KG1 (cell line): ENCODE measurements around the gene IGLON5.

Experiments
- DNase-seq: peaks from one replicate; lab custom pipeline; 2025; lab: John Stamatoyannopoulos, UW

IGLON5 gene

GRCh38 chr19:51364200-51365106 is 53.0 kb downstream of the IGLON5 start:
- DNase-seq: no peak

DNA sequence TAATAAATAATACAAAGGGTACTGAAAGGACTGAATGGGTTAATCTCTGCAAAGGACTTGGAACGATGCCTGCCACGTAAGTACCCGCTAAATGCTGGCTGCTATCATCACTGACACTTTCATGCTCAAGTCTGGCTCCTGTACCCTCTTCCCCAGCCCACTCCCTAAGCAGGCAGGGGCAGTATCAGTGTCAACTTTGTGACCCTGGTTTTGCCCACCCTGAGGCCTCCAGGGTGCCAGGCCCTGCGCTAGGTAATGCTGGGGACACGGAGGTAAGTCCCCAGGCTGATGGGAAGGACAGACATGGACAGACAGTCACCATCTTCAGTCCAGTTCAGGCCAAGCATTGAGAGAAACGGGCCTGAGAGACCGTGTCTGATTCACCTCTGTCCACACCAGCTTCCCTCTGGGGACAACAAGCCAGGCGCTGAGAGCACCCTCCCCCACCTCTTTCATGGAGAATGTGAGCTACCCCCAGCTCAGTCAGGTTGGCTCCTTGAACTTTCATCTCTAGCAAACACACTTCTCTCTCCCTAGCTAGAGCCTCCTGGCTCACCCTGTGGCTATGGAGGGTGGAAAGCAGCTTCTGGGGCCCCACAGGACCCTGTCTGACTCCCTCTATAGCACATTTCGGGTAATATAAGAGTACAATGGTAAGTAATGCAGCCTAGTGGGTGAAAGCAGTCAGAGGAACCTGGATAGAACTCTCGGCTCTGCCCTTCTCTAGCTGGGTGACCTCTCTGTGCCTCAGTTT is 53.9 kb downstream of the IGLON5 start:
- peak; percentile 34 for DNase-seq

DNA sequence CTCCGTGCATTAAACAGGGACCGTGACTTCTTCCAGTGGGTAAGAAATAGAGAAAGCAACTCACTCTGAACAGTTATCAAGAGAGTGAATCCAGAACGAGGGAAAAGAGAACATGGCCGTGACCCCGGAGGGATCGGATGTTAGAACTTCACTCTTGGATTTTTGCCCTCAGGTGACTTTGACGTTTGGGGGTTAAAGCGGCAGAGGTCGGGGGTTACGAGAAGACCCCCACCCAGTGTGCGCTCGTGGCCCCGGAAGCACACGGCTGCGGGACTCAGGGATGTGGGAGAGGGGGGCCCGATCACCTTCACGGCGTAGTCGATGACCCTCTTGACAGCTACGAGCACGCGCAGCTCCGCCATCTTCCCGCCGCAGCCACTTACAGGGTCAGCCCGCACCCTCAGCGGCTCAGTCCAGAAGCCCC is 54.5 kb downstream of the IGLON5 start, which contains the start of gene ETFB:
TSS of gene ETFB (minus strand) at position 424 of the 424 bp plus-strand sequence. CDS start at position 362, 62 bp downstream.
- no peak for DNase-seq

- DNase-seq: peak; percentile 94
These were observed 55.2 kb downstream of the IGLON5 start for GRCh38 chr19:51366389-51367254.

DNA sequence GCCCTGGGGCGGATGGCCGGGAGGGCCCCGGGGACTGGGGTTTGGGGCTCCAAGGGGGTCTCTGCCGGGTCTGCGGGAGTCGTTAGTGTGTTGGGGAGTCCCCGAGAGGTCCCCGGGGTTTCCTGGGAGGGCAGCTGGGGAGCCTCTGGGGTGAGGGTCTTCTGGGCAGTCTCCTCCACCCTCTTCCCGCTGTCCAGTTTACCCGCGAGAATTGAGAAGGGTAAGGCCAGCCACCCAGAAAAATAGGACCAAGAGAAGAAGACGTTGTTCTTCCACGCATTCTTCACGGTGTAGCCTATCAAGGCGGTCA is 55.8 kb downstream of the IGLON5 start:
- DNase-seq: no peak

GRCh38 chr19:51367565-51368365 is 56.3 kb downstream of the IGLON5 start:
- DNase-seq: peak; percentile 97

- DNase-seq: peak; percentile 59
These were observed 57.2 kb downstream of the IGLON5 start, which contains the start of gene CLDND2 for GRCh38 chr19:51368366-51369282. TSS of gene CLDND2 (minus strand) at chr19:51369003. CDS start at chr19:51368577, 426 bp downstream.

- DNase-seq: no peak
These were observed 58.8 kb downstream of the IGLON5 start for GRCh38 chr19:51370230-51370629.

DNA sequence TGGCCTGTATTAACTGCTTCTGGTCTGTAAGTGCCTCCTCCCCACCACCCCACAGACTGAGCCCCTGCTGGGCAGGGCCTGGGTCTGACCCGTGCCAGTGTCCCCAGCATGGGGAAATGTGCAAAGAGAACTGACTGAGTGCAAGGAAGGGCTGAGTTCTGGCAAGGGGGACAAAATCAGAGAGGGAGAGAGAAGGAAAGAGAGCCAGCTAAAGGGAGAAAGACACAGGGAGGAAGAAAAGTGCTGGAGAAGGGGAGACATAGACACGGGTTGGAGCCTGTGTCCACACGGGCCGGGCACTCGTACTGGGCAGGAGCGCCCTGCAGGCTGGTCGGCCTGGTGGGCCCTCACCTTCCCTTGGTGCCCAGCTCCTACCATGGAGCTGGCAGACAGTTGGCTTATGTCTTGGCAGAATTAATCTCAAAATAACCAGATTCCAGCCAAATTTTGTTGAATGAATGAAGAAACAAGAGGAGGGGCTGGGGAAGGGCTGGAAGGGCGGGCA is 59.8 kb downstream of the IGLON5 start:
- DNase-seq: no peak

- no peak for DNase-seq
These were observed 60.7 kb downstream of the IGLON5 start for GRCh38 chr19:51372021-51372648.

GRCh38 chr19:51372649-51373504 is 61.4 kb downstream of the IGLON5 start, which contains the start of gene NKG7:
TSS of gene NKG7 (minus strand) at chr19:51372654. CDS start at chr19:51372535, 119 bp downstream.
- DNase-seq: peak; percentile 96

DNA sequence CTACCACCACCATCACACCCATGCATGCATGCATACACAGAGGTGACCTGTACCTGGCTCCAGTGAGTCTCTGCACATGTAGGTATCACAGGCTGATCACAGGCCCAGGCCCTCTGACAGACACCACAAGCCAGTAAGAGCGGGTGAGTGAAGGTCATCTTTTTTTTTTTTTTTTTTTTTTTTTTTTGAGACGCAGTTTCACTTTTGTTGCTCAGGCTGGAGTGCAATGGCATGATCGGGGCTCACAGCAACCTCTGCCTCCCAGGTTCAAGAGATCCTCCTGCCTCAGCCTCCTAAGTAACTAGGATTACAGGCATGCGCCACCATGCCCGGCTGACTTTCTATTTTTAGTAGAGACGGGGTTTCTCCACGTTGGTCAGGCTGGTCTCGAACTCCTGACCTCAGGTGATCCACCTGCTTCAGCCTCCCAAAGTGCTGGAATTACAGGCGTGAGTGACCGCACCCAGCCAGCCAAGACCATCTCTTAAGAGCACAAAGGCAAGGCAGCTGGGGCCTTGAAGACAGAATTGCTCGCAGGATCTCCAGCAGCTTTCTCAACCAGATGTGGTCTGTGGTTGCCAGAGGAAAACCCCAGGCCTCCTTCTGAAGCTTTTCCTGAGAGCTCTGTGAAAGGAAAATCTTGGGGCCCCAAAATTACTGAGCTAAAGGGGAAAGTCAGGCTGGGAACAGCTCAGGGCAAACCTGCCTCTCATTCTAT is 64.2 kb downstream of the IGLON5 start:
- peak; percentile 14 for DNase-seq

- DNase-seq: no peak
These were observed 66.0 kb downstream of the IGLON5 start for GRCh38 chr19:51377422-51377821.

DNA sequence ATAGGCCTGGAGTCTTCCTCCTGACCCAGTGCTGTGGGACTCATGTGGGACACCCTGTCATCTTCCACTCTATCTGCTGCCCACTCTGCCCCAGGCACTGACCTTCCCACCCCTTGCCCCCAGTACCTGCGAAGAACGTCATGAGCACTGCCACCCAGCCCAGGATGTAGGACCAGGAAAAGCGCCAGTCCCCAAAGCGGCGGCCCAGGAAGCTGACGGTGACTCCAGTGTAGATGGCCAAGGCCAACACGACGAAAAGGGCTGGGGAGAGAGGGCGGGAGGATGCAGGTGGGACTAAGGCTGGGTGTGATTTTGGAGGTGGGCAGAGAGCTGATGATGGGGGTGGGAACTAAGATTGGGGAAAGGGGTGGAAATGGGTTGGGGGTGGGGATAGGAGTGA is 68.9 kb downstream of the IGLON5 start:
- DNase-seq: no peak
